Measurements from ENCODE around the gene MYO7A. TPM values are rescaled to one million over a fixed set of nuclear protein-coding genes. Genes with fewer than 3 reads are reported as not detected.

The MYO7A gene
- total RNA-seq, 1 donor: 0.43 TPM

DNA sequence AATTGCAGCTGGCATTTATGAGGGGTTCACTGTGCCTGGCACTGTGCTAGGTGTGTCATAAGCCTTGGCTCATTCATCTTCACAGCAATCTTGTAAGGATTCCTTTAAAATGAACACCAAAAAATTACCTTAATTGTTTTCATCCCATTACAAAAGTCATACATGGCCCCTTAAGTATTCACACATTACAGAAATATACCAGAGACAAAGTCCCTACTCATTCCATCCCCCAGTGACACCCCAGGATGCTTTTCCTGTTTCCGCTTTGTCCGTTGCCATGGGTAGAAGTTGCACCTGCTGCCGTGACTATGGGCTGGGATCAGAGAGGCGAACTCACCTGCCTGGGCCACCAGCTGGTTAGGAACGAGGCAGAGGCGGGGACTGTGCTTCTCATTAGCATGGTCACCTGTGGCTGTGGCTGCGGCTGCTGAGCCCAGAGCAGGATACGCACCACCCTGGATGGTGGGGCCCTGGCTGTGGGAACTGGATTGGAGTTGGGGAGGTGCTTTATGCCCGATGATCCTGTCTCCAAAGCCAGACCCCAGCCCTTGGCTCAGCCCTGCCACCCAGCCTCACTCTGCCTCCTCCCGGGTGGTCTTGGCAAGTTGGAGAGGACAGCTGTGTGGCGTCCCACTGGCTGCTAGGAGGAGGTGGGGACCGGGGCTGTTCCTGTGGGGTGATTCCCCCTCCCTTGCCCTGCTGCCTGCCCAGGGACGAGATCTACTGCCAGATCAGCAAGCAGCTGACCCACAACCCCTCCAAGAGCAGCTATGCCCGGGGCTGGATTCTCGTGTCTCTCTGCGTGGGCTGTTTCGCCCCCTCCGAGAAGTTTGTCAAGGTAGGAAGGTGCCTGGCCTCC is 60.8 kb downstream of the MYO7A start:
- DNase-seq (ENCODE audit: low read depth): no peak
- TF ChIP-seq, protein P1, sequence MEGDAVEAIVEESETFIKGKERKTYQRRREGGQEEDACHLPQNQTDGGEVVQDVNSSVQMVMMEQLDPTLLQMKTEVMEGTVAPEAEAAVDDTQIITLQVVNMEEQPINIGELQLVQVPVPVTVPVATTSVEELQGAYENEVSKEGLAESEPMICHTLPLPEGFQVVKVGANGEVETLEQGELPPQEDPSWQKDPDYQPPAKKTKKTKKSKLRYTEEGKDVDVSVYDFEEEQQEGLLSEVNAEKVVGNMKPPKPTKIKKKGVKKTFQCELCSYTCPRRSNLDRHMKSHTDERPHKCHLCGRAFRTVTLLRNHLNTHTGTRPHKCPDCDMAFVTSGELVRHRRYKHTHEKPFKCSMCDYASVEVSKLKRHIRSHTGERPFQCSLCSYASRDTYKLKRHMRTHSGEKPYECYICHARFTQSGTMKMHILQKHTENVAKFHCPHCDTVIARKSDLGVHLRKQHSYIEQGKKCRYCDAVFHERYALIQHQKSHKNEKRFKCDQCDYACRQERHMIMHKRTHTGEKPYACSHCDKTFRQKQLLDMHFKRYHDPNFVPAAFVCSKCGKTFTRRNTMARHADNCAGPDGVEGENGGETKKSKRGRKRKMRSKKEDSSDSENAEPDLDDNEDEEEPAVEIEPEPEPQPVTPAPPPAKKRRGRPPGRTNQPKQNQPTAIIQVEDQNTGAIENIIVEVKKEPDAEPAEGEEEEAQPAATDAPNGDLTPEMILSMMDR (IDR thresholded peaks at IDR 0.05; ENCODE audit: insufficient read depth, low read depth, low read length): no peak

GRCh38 chr11:77189588-77190210 is 61.7 kb downstream of the MYO7A start:
- H3K4me3 ChIP-seq (ENCODE audit: low read depth, low read length): no peak overlapping the region
- TF ChIP-seq, protein P1 (IDR thresholded peaks at IDR 0.05; ENCODE audit: insufficient read depth, low read depth, low read length): no peak
- no peak for DNase-seq (ENCODE audit: low read depth)

More for the DNA sequence above, 60.8 kb downstream of the MYO7A start:
- no peak overlapping the region for H3K4me3 ChIP-seq (ENCODE audit: low read depth, low read length)

DNA sequence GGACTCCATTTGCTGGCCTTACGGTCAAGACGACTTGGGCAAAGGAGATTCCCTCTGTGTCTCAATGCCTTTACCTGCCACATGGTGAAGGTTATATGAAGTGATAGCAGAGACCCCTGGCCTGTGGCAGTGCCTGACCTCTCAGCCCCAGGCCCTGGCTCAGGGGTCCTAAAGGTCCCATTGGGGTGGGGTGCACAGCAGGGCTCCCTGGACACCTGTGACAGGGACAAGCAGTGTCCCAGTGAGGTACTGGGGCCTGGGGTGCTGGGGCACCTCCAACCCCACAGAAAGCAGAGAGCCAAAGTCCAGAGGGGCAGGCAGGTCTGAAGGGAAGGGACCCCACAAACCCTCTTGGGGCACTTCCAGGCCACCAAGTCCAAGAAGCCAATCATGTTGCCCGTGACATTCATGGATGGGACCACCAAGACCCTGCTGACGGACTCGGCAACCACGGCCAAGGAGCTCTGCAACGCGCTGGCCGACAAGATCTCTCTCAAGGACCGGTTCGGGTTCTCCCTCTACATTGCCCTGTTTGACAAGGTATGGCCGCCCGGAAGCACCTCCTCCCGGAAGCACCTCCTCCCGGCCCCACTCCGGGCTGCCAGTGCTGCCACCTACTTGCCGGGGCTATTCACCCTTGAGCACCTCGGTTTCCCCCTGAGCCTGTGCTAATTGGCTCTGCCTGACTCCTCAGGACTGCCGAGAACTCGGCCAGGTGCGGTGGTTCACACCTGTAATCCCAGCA is 62.5 kb downstream of the MYO7A start:
- no peak overlapping the region for H3K4me3 ChIP-seq (ENCODE audit: low read depth, low read length)
- TF ChIP-seq, protein P1 (IDR thresholded peaks at IDR 0.05; ENCODE audit: insufficient read depth, low read depth, low read length): no peak
- no peak for DNase-seq (ENCODE audit: low read depth)

DNA sequence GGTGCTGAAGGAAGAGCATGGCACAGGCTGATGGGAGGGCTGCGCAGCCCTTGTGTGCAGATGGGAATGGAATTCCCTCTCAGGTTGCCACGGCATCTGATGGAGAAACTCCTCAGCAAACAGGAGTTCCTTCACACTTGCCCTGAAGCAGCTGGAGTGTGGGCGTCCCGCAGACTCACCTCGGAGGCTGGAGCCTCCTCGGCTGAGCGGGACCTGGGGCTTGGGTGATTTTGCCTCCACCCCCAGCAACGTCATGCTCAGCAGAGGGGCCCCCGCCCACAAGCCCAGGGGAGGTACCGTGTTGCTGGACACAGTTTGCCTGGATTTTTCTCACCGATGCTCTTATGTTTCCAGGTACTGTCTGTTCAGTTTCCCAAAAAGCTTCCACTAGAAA is 63.4 kb downstream of the MYO7A start:
- DNase-seq (ENCODE audit: low read depth): no peak
- TF ChIP-seq, protein P1 (IDR thresholded peaks at IDR 0.05; ENCODE audit: insufficient read depth, low read depth, low read length): no peak
- H3K4me3 ChIP-seq (ENCODE audit: low read depth, low read length): peak overlapping the region; percentile 49

DNA sequence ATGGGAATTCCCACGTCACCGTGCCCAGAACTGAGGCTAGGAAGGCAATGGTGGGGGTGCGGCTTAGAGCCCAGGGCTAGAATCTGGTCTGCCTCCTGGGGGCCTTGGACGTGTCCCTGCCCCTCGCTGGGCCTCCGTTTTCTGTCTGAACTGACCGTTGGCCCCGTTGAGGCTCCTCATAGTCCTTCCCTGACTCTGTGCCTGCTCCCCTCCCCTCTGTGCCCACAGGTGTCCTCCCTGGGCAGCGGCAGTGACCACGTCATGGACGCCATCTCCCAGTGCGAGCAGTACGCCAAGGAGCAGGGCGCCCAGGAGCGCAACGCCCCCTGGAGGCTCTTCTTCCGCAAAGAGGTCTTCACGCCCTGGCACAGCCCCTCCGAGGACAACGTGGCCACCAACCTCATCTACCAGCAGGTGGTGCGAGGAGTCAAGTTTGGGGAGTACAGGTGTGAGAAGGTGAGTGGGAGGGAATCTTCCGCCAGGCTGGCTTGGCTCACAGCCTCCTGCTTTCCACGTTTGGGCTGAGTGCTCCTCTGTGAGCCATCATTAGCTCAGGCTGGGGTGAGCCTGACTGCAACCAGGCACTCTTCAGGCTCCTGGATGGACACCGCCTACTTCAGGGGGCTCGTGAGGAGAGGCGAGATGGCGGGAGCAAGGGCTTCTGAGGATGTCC is 63.9 kb downstream of the MYO7A start:
- peak; percentile 51 for DNase-seq (ENCODE audit: low read depth)
- TF ChIP-seq, protein P1 (IDR thresholded peaks at IDR 0.05; ENCODE audit: insufficient read depth, low read depth, low read length): peak; percentile 75
- H3K4me3 ChIP-seq (ENCODE audit: low read depth, low read length): peak overlapping the region; percentile 49

DNA sequence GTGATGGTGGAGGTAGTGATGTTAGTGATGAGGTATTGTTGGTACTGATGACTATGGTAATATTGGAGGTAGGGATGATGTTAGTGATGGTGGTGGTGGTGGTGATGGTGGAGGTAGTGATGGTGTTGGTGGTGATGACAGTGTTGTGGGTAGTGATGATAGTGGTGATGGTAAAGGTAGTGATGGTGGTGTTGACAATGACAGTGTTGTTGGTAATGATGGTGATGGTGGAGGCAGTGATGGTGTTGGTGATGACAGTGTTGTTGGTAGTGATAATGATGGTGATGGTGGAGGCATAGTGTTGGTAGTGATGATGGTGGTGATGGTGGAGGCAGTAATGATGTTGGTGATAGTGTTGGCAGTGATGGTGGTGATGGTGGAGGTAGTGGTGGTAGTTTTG is 65.1 kb downstream of the MYO7A start:
- H3K4me3 ChIP-seq (ENCODE audit: low read depth, low read length): no peak overlapping the region
- TF ChIP-seq, protein P1 (IDR thresholded peaks at IDR 0.05; ENCODE audit: insufficient read depth, low read depth, low read length): no peak
- no peak for DNase-seq (ENCODE audit: low read depth)
